ENCODE data around the gene TXNRD1.
A peak's percentile ranks its signal among the peaks of the same experiment; 100 is the strongest.
"Not testable (repeated sequence)": the region's sequence is repeated elsewhere in the genome, so short reads cannot be mapped to it uniquely, and the experiment has no call there.

TXNRD1 gene

DNA sequence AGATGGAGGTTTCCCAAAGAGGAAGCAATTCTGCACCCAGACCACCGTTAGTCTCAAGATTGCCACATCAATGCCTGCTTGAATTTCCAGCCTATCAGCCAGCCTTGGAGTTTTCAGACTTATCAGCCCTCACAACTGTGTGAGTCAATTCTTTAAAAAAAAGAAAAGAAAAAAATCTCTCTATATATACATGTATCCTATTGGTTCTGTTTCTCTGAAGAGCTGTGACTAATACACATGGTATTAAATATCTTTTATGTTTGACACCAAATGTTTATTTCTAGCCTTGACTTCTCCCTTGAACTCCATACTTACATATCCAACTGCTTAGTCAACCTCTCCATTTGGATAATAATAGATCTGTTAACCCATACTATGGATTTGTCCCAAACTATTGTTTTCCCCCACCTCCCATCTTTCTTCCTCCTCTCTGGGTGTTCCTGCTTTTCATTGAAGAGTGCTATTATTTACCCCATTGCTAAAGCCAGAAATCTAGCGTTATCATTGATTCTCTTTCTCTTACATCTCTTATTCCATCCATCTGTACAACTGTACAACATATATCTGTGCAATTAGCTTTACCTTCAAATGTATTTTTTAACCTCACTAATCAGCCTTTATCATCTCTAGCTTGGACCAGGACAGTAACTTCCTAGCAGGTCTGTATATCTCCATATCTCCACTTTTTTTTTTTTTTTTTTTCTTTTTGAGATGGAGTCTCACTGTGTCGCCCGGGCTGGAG lies 65.3 kb downstream of the TXNRD1 start:
- no peak for DNase-seq (ENCODE audit: low read depth in 2 of 2)

DNA sequence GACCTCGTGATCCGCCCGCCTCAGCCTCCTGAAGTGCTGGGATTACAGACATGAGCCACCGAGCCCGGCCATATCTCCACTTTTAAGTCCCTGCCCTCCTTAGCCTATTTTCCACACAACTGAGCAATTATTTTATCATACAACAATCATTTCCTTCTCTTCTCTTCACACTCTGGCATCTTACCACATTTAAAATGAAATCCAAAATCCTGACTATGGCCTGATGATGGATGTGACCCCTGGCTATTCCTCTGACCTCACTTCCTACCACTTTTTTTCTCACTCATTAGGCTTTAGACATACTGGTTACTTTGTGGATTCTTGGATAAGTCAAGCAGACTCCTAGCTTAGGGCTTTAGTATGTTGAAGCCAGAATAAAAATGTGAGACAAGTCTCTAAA lies 66.1 kb downstream of the TXNRD1 start:
- DNase-seq (ENCODE audit: low read depth in 2 of 2), result no peak

DNA sequence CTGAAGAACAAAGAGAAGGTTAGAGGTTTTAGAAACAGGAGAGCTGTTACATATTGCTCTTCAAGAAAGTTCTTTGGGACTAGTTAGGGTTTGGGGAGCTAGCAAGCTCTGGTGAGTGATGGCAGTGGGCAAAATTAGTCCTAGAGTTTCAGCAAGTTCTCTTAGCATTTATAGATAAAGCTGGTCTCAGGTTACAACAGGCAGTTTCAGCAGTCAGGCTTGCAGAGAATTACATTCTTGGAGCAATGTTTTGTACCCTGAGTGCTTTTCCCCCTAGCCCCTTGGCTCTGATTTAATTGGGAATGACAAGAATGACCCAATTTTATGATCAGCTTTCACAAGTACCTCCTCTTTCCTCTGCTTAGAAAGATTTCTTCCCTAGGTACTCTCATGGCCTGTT lies 66.5 kb downstream of the TXNRD1 start:
- DNase-seq (ENCODE audit: low read depth in 2 of 2), result no peak

DNA sequence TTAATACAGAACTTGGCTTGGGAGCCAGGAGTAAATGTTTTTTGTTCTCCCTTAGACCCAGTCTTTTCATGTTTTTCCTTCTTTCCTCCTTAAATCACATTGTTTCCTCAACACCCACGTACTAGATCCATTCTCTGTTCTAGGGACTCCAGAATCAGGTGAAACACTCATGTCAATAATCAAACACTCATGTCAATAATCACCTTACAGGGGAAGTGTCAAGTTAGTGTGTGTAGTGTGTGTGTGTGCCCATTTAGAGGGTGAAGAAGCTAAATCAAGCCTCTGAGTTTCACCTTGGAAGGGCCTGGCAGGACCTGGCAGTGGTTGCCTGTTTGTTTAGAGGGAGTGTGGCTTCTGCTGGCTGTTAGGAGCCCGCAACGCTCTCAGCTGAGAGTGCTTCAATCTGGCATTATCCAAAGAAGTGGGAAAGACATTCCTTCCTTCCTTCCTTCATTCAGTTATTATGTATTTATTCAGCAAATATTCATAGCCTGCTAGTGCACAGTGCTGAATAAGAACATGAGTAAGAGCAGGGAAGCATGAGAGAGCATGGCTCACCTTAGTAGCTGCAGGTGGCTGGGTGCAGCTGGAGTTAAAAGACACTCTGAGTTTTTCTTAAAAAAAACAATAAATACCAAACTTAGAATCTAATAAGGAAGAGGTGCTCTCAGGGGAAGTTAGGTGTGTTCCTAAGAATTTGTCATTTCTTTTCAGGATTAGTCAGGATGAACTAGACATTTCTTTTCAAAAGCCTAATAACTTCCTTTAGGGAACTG lies 70.3 kb downstream of the TXNRD1 start:
- no peak for DNase-seq (ENCODE audit: low read depth in 2 of 2)

DNA sequence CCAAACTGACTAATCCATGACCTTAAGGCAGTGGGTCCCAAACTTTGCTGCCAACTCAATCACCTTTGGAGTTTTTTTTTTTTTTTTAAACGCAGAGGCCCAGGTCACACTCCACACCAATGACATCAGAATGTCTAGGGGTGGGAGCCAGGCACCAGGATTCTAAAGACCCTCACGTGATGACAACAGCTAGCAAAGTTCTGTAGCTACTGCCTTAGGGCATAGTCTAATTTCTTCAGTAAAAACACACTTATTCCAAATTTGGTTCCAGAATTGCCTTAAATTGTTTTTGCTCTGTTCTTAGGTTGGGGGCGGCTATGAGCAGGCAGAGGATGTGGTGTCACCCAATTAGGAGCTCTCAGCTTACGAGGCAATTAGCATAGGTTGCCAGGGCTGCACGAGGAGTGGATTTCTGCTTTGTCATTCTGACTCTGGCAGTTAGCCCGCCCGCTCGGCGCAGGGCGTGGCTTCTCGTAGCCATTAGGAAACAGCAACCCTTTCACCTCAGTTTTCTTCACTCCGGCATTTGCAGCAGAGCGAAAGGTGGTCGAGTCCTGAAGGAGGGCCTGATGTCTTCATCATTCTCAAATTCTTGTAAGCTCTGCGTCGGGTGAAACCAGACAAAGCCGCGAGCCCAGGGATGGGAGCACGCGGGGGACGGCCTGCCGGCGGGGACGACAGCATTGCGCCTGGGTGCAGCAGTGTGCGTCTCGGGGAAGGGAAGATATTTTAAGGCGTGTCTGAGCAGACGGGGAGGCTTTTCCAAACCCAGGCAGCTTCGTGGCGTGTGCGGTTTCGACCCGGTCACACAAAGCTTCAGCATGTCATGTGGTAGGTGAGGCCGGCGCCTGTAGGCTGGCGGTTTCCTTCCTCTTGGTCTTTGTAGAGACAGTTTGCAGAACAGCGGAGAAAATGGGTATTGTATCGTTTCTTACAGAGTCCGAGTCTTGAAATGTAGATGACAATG lies 71.2 kb downstream of the TXNRD1 start:
- DNase-seq (ENCODE audit: low read depth in 2 of 2), result peak; percentile 66 to 73

DNA sequence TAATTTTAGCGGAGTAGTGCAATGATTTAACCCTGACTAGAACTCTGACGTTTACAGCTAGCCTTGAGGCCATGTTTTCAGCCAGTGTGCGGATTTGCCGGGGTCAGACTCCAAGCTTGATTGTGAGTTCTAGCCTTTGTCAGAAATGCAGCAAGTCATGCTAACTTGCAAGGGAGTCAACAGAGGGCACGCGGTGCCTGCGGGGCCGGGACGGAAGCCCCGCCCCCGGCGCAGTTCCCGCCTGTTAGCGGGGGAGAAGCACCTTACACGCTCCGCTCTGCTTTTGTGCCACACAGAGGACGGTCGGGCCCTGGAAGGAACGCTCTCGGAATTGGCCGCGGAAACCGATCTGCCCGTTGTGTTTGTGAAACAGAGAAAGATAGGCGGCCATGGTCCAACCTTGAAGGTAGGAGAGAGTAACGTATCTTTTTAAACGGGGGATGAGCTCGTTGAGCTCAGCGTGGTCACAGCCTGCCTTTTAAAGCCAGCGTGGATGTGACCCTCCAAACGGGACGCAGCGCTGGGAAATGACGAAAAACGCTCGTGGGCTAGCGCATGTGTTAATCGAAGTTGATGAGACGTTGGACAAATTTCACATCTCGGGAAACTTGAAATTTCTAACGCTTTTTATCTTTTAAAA lies 73.2 kb downstream of the TXNRD1 start:
- DNase-seq (ENCODE audit: low read depth in 2 of 2), result peak; percentile 60 to 64

DNA sequence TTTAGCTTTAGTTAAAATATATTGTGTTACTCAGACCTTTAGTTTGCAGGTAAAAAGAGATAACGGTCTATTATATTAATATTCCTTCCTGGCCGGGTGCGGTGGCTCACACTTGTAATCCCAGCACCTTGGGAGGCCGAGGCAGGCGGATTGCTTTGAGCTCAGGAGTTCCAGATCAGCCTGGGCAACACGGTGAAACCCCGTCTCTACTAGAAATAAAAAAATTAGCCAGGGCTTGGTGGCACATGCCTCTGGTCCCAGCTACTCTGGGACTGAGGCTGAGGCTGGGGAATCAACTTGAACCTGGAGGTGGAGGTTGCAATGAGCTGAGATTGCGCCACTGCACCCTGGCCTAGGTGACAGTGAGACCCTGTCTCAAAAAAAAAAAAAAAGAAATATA lies 74.7 kb downstream of the TXNRD1 start:
- no peak for DNase-seq (ENCODE audit: low read depth in 2 of 2)

DNA sequence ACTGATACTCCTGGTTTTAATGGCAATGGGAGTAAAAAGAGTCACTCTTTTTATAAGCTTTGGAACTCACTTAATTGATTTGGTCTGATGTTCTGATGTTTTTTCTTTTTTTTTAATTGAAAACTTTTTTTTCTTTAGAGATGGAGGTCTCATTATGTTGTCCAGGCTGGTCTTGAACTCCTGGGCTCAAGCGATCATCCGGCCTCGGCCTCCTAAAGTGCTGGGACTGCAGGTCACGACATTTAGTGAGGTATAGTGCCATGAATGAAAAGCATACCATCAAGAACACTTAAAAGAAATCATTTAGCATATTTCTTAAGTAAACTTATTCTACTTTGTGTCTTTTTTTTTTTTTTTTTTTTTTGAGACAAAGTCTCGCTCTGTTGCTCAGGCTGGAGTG lies 75.3 kb downstream of the TXNRD1 start:
- no peak for DNase-seq (ENCODE audit: low read depth in 2 of 2)

DNA sequence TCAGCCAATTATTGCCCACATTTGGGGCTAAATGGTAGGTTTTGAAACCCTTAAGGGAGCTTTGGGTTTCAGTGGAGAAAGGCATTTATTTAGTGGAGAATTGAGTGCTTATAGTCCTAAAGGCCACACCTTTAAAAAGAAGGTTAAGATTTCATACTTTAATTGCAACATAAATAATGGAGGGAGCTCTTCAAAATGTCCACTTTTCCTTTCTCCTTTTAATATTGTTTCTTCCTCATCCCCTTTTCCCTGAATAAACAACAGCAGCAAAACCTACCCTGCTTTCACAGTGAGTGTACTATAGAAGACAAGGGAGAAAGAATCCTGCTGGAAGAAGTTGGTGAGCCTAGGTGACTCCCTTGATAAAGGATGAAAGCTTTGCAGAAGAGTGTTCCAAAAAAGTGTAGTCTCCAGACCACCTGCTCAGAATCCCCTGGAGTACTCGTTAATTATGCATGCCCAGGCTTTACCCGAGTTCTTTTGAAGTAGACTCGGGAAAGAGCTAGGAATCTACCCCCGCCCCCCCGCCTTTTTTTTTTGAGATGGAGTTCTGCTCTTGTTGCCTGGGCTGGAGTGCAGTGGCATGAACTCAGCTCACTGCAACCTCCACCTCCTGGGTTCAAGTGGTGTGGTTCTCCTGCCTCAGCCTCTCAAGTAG lies 76.4 kb downstream of the TXNRD1 start:
- DNase-seq (ENCODE audit: low read depth in 2 of 2), result no peak

DNA sequence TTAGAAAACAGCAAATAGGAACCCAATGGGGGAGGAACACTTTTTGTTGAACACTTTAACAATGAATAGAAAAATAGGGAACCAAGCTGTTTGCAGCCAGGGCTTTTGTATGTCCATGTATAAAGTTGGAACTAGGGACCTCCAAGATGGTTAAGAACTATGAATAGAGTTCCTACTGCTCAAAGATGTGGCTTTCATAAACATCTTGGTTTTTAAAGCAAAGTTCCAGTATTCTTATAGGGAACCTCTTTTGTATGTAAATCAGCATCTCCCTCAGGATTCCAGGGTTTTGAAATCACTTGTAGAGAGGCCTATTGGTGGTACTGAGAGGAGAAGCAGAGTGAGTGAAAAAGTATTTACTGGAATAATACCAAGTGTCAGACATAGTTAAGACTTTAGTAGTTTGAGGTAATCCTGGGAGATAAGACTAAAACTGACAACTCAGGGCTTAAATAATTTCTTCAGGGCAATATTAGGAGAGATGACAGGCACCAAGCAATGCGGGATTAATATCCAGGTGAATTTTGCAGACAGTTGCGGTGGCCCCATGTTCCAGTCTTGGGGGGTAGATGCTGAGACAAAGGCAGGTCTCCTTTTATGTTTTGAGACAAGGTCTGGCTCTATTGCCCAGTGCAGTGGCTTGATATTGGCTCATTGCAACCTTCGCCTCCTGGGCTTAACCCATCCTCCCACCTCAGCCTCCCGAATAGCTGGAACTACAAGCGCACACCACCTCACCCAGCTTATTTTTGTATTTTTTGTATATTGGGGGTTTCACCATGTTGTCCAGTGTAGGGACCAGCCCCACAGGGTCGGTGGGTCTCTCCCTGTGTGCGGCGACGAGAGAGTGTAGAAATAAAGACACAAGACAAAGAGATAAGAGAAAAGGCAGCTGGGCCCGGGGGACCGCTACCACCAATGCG lies 77.6 kb downstream of the TXNRD1 start:
- no peak for DNase-seq (ENCODE audit: low read depth in 2 of 2)

DNA sequence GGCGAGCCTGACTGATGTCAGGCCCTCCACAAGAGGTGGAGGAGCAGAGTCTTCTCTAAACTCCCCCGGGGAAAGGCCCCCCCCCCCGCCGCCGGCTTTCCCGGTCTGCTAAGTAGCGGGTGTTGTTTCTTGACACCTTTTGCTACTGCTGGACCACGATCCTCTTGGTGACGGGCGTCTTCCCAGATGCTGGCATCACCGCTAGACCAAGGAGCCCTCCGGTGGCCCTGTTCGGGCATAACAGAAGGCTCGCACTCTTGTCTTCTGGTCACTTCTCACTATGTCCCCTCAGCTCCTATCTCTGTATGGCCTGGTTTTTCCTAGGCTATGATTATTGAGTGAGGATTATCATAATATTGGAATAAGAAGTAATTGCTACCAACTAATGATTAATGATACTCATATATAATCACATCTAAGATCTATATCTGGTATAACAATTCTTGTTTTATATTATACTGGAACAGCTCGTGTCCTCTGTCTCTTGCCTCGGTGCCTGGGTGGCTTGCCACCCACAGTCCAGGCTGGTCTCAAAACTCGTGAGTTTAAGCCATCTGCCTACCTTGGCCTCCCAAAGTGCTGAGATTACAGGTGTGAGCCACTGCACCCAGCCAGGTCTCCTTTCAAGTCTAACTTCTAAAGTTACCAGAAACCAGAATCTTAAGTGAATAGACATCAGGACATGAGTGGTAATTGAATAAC lies 78.7 kb downstream of the TXNRD1 start:
- not testable (repeated sequence) for DNase-seq (ENCODE audit: low read depth in 2 of 2)

DNA sequence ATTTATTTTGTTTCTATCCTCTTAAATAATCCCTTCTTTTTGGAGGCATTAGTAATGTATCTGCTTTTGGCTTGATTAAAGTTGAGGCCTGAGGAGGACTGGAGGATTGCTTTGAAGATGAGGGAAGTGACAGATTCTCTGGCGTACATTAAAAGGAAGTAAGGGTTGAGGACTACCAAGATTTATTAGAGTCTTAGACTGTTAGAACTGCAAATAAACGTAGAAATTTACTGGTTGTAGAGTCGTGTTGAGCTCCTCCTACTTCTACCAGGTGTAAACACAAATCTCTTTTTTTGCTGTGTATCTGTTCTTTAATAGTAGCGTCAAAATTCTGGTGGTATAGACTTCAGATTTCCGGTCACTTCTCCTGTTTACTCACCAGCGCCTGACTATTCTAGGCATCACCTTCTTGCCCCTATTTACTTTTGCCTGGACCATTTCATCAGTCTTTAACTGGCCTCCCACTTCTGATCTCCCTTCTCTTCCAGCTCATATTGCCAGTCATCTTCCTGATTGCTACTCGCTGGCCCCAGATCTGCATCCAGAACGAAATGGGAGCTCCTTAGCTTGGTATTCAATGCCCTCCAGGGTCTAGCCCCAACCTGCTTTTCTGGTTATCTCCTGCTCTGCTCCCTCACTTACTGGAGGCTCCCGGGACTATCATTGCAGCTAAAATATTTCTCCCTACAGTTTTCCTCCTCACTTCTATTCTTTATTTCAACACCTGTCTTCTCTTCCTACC lies 79.5 kb downstream of the TXNRD1 start:
- no peak for DNase-seq (ENCODE audit: low read depth in 2 of 2)

DNA sequence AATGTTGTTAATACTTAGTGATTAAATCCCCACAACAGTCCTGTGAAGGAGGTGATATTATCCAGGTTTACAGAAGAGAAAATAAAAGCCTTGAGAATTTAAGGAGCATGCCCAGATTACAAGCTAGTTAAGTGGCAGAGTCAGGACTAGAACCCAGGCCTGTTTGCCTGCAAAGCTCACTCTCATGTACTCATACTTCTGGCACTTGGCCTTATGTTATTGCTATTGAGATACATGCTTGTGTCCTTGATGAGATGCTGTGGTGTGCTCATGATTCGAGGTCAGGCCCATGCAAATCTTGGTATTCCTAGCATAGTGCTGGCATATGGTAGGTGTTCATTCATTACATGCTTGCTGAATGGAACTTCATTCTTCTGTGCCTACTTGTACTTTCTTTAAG lies 80.4 kb downstream of the TXNRD1 start:
- no peak for DNase-seq (ENCODE audit: low read depth in 2 of 2)

DNA sequence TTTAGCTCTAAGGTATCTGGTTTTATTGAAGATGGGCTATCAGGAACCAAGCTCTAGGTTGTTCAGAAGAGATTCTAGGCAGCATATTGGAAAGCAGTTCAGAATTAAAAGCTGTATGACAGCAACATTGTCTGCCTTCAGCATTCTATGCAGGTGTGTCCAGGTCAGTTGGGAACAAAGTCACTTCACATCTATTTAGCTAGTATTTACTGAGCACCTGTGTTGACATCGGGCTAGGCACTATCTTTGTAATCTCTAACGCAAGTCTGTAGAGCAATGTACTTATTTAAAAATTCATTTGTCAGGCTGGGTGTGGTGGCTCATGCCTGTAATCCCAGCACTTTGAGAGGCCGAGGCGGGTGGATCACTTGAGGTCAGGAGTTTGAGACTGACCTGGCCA lies 81.1 kb downstream of the TXNRD1 start:
- DNase-seq (ENCODE audit: low read depth in 2 of 2), result no peak

DNA sequence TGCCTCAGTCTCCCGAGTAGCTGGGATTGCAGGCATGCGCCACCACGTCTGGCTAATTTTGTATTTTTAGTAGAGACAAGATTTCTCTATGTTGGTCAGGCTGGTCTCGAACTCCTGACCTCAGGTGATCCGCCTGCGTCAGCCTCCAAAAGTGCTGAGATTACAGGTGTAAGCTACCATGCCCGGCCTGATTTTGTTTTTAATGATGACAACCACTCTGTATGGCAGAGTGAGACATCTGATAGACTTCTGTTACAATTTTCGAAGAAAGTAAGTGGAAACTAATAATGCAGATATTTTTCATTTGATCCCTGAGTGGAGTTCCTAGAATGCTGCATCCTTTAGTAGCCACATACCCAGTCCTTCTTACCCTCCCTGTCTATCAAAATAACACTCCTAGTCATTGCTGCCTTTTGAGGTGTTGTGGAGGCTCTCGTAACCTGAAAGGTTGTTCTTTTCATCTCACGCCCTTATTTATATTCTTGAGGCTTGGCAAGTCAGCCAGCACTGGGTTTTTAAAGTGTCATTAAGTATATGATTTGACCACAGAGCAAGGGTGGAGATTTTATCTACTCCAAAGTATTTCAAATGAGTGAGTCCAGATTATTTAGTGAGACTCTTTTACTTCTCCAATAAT lies 82.0 kb downstream of the TXNRD1 start:
- DNase-seq (ENCODE audit: low read depth in 2 of 2), result no peak

DNA sequence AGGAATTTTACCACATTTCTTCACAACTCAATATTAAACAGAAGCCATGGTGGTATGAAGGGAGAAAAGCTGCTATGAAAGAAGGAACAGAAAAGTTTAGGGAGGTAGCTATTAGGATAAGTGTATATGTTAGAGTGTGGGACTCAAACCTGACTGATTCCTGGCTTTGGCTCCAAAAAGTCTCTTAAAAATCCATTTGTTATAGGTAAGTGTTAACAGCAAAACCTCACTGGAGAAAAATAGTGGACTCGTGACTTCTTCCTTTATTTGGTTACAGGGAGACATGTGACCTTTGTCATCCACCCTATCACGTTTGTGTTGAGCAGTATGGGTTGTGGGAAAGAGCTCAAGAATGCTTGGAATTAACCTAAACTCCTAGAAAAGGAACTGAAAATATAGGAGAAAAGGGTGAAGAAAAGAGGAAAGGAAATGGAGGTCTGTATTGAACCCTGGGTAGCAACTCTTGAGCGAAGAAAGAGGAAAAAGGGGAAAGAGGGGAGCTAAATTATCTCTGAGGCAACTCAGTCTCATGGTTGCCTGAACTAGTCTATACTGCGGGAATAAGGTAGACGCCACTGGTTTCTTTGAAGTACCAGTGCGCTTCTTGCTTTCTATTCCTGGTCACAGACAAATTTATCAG lies 84.4 kb downstream of the TXNRD1 start:
- no peak for DNase-seq (ENCODE audit: low read depth in 2 of 2)

DNA sequence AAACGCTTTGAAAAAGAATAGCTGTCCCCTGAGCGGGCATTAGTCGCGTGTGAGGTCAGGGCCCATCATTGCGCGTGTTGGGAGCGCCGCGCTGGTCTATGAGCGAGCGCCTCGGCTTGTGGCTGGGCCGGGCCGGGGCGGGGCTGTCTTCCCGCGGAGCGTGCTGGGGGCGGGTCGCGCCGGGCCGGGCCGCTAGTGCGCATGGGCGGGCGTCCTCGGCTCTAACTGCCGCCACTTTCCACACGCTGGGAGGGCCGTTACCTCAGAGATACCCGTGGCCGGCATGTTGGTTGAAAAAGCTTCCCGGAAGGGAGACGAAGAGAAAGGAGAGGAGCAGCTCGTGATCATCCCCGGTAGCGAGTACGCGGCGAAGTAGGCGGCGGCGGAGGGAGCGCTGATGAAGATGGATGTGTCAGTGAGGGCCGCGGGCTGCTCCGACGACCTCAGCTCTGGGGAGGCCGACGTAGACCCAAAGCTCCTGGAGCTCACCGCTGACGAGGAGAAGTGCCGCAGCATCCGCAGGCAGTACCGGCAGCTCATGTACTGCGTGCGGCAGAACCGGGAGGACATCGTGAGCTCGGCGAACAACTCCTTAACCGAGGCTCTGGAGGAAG lies 88.1 kb downstream of the TXNRD1 start, which contains the start of gene EID3:
Gene EID3, plus strand, starts transcription at position 202 of the 614 bp plus-strand sequence. Its CDS starts 196 bp downstream, at position 398.
- DNase-seq (ENCODE audit: low read depth in 2 of 2), result peak; percentile 78 to 81
